ENCODE results near the gene WDR20. TPM values are rescaled to one million over a fixed set of nuclear protein-coding genes. Genes with fewer than 3 reads are reported as not detected.

The WDR20 gene
- total RNA-seq, 2 experiments from 2014 or later, result 40.1 to 41.2 TPM

DNA sequence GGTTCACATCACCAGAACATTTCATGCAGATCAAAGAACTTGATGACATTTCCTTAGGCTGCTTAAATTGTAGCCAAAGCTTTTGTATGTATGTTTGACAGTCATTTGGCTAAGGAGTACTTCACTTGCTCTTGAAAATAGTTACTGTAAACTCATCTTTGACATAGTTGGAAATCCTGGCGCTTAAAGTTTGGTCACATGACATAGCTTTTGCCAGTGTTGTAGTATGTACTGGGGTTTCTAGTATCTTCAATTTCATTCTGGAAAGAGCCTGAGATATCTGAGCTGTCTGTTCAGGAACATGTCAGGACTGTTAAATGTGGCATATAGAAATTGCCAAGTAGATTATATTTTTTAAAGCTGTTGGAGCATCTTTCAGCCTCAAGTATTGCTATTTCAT lies 55.7 kb downstream of the WDR20 start:
- H3K4me3 Mint-ChIP-seq, result no peak overlapping the region
- peaks cover 61% of the 10 kb centered on the region for H3K36me3 Mint-ChIP-seq (ENCODE audit: low read depth)

DNA sequence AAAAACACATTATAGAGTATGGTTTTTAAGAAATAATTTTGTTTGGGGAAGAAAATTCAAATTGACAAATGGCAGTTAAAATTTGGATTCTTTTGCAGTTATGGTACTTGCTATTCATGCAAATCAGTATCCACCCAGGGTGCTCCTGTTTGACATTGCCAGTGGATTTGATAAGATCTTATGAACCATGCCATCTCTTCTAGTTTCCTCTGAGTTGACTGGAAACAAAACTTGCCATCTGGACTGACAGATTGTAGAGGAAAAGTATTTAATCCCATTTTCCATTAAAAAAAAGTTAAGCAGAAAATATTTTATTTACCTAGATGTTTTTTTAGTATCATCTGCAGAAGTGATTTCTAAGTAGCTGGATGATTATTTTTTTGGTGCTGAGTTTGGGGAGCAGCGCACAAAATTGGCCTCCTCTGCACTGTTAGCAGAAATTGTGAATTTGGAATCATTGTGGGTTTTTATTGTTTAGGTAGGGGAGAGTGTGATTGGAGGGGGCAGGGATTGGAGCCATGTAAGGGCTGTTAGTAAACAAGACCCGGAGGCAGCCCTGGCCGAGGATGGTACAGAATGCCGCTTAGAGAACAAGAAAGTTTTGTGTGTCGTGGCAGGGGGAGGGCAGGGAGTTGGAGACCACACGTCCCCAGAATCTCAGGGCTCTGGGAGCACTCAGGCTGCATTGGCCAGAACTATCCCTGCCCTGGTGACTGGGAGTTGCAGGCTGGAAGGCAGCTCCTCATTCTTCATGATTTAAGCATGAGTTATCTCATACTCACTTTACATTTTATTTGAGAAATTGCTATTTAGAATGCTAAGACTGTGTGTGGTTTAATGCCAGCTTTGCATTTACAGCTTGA lies 56.6 kb downstream of the WDR20 start:
- Mint-ChIP-seq H3K27ac (peak overlapping the region; percentile 74), H3K4me3 (no peak overlapping the region), H3K36me3 (ENCODE audit: low read depth) (peaks cover 70% of the 10 kb centered on the region), H3K9me3 (no peaks in the 10 kb centered on the region), H3K27me3 (no peaks in the 10 kb centered on the region), H3K4me1 (ENCODE audit: low read depth) (peaks cover 78% of the 10 kb centered on the region)
- Histone ChIP-seq H3K4me1 (ENCODE audit: insufficient read depth, low read length) (peaks cover 26% of the 10 kb centered on the region), H3K27ac (ENCODE audit: low read depth in 1 of 2, low read length in 2 of 2) (no peak overlapping the region), H3K4me3 (ENCODE audit: low read length) (no peak overlapping the region), H3K36me3 (ENCODE audit: insufficient read depth, low read length) (peaks cover 37% of the 10 kb centered on the region), H3K9me3 (ENCODE audit: control insufficient read depth in 1 of 2, insufficient read depth in 1 of 2, low read length in 2 of 2) (no peaks in the 10 kb centered on the region), H3K27me3 (ENCODE audit: control insufficient read depth in 1 of 2, insufficient read depth in 2 of 2, low read length in 2 of 2) (no peaks in the 10 kb centered on the region)
- no peak for DNase-seq
- CTCF ChIA-PET, result no interaction called here
- POLR2A ChIA-PET, result no interaction called here
- TF ChIP-seq, protein P1, sequence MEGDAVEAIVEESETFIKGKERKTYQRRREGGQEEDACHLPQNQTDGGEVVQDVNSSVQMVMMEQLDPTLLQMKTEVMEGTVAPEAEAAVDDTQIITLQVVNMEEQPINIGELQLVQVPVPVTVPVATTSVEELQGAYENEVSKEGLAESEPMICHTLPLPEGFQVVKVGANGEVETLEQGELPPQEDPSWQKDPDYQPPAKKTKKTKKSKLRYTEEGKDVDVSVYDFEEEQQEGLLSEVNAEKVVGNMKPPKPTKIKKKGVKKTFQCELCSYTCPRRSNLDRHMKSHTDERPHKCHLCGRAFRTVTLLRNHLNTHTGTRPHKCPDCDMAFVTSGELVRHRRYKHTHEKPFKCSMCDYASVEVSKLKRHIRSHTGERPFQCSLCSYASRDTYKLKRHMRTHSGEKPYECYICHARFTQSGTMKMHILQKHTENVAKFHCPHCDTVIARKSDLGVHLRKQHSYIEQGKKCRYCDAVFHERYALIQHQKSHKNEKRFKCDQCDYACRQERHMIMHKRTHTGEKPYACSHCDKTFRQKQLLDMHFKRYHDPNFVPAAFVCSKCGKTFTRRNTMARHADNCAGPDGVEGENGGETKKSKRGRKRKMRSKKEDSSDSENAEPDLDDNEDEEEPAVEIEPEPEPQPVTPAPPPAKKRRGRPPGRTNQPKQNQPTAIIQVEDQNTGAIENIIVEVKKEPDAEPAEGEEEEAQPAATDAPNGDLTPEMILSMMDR (IDR thresholded peaks at IDR 0.05), result no peak
- ATAC-seq (ENCODE audit: poor library complexity), result no peak
- intact Hi-C loops (cut with DNase I, micrococcal nuclease), result no loop called here

More for the DNA sequence above, 55.7 kb downstream of the WDR20 start:
- Histone ChIP-seq H3K27me3 (ENCODE audit: control insufficient read depth in 1 of 2, insufficient read depth in 2 of 2, low read length in 2 of 2) (no peaks in the 10 kb centered on the region), H3K9me3 (ENCODE audit: control insufficient read depth in 1 of 2, insufficient read depth in 1 of 2, low read length in 2 of 2) (no peaks in the 10 kb centered on the region), H3K36me3 (ENCODE audit: insufficient read depth, low read length) (peaks cover 37% of the 10 kb centered on the region), H3K4me3 (ENCODE audit: low read length) (no peak overlapping the region), H3K27ac (ENCODE audit: low read depth in 1 of 2, low read length in 2 of 2) (no peak overlapping the region), H3K4me1 (ENCODE audit: insufficient read depth, low read length) (peaks cover 21% of the 10 kb centered on the region)
- TF ChIP-seq, protein P1 (IDR thresholded peaks at IDR 0.05), result no peak
- Mint-ChIP-seq H3K9me3 (no peaks in the 10 kb centered on the region), H3K4me1 (ENCODE audit: low read depth) (peaks cover 72% of the 10 kb centered on the region), H3K27ac (peak overlapping the region; percentile 22), H3K27me3 (no peaks in the 10 kb centered on the region)
- POLR2A ChIA-PET, result no interaction called here
- DNase-seq, result no peak
- intact Hi-C loops (cut with DNase I, micrococcal nuclease), result no loop called here
- no peak for ATAC-seq (ENCODE audit: poor library complexity)
- CTCF ChIA-PET, result no interaction called here

DNA sequence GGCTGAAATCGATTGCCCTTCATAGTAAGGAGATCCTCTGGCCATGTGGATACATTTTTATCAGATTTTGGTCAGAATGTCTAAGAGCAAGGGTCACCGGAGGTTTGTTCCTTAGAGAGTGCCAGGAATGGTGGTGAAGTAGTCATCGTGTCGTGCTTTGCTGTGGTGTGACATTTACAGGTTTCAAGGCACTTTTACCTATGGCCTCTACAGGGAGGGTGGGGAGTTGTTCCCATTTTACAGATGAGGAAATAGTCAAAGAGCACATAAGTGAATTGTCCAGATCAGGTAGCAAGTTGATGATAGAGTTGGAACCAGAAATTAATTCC lies 57.2 kb downstream of the WDR20 start:
- H3K27me3 Mint-ChIP-seq, result no peaks in the 10 kb centered on the region
- peaks cover 80% of the 10 kb centered on the region for H3K4me1 Mint-ChIP-seq (ENCODE audit: low read depth)
- ChIA-PET POLR2A (no interaction called here), CTCF (no interaction called here)
- no peaks in the 10 kb centered on the region for H3K27me3 ChIP-seq (ENCODE audit: control insufficient read depth in 1 of 2, insufficient read depth in 2 of 2, low read length in 2 of 2)
- peak overlapping the region; percentile 74 for H3K27ac Mint-ChIP-seq
- ATAC-seq (ENCODE audit: poor library complexity) (no peak), DNase-seq (no peak)
- no peaks in the 10 kb centered on the region for H3K9me3 Mint-ChIP-seq
- H3K36me3 ChIP-seq (ENCODE audit: insufficient read depth, low read length), result peaks cover 37% of the 10 kb centered on the region
- H3K4me3 ChIP-seq (ENCODE audit: low read length), result no peak overlapping the region
- H3K4me1 ChIP-seq (ENCODE audit: insufficient read depth, low read length), result peaks cover 32% of the 10 kb centered on the region
- TF ChIP-seq, protein P1 (IDR thresholded peaks at IDR 0.05), result no peak
- peaks cover 75% of the 10 kb centered on the region for H3K36me3 Mint-ChIP-seq (ENCODE audit: low read depth)
- no peaks in the 10 kb centered on the region for H3K9me3 ChIP-seq (ENCODE audit: control insufficient read depth in 1 of 2, insufficient read depth in 1 of 2, low read length in 2 of 2)
- no peak overlapping the region for H3K4me3 Mint-ChIP-seq
- no peak overlapping the region for H3K27ac ChIP-seq (ENCODE audit: low read depth in 1 of 2, low read length in 2 of 2)
- intact Hi-C loops (cut with DNase I, micrococcal nuclease), result no loop called here

All from CD4-positive, alpha-beta T cell (primary cell).